ENCODE measurements around the gene PALS2. TPM values are rescaled to one million over a fixed set of nuclear protein-coding genes. Genes with fewer than 3 reads are reported as not detected.

Gene PALS2
- total RNA-seq, 1 donor from 2014 or later, result 34.8 TPM

GRCh38 chr7:24574386-24574785 is 1.1 kb downstream of the PALS2 start:
- no peak for TF ChIP-seq CTCF (IDR thresholded peaks at IDR 0.05)
- Mint-ChIP-seq H3K27me3 (no peaks in the 10 kb centered on the region), H3K9me3 (no peaks in the 10 kb centered on the region), H3K4me3 (peak overlapping the region; percentile 91), H3K4me1 (peaks cover 53% of the 10 kb centered on the region), H3K27ac (peak overlapping the region; percentile 89), H3K36me3 (ENCODE audit: low read depth) (peaks cover 3% of the 10 kb centered on the region)
- ATAC-seq (ENCODE audit: low read depth), result no peak
- CTCF ChIA-PET, result interaction anchor here (0.9 to 1.4 kb wide), 3 partner anchors 12 to 90 kb away, joined by 3 to 6 read pairs (median 3); no protein-coding TSS in a partner anchor
- intact Hi-C loops (cut with micrococcal nuclease), result loop anchor here (1.0 to 10.0 kb wide), 7 partner anchors 145 to 1040 kb away; partner anchors contain the start of genes CYCS, FAM221A and TRA2A
- POLR2A ChIA-PET, result interaction anchor here (0.6 to 1.8 kb wide), 4 partner anchors 145 to 551 kb away, joined by 3 to 5 read pairs (median 4); no protein-coding TSS in a partner anchor
- no peak for DNase-seq

GRCh38 chr7:24574950-24575349 is 1.7 kb downstream of the PALS2 start:
- ChIA-PET POLR2A (interaction anchor here (0.6 to 0.8 kb wide), 2 partner anchors 194 to 544 kb away, joined by 3 to 5 read pairs; no protein-coding TSS in a partner anchor), CTCF (interaction anchor here (0.9 to 2.8 kb wide), 5 partner anchors 11 to 90 kb away, joined by 3 to 18 read pairs (median 6); no protein-coding TSS in a partner anchor)
- no peak overlapping the region for H3K27ac Mint-ChIP-seq
- peaks cover 3% of the 10 kb centered on the region for H3K36me3 Mint-ChIP-seq (ENCODE audit: low read depth)
- peaks cover 57% of the 10 kb centered on the region for H3K4me1 Mint-ChIP-seq
- DNase-seq (no peak), ATAC-seq (ENCODE audit: low read depth) (no peak)
- intact Hi-C loops (cut with micrococcal nuclease), result loop anchor here (1.0 to 10.0 kb wide), 7 partner anchors 144 to 1040 kb away; partner anchors contain the start of genes CYCS, FAM221A and TRA2A
- no peaks in the 10 kb centered on the region for H3K27me3 Mint-ChIP-seq
- H3K4me3 Mint-ChIP-seq, result peak overlapping the region; percentile 91
- TF ChIP-seq CTCF (IDR thresholded peaks at IDR 0.05), result no peak
- no peaks in the 10 kb centered on the region for H3K9me3 Mint-ChIP-seq

- ATAC-seq (ENCODE audit: low read depth) (no peak), DNase-seq (no peak)
- ChIA-PET CTCF (interaction anchor here (1.3 to 2.8 kb wide), 6 partner anchors 9 to 286 kb away, joined by 3 to 18 read pairs (median 4); no protein-coding TSS in a partner anchor), POLR2A (no interaction called here)
- no peak for TF ChIP-seq CTCF (IDR thresholded peaks at IDR 0.05)
- Mint-ChIP-seq H3K36me3 (ENCODE audit: low read depth) (peaks cover 3% of the 10 kb centered on the region), H3K27ac (no peak overlapping the region), H3K4me1 (peaks cover 58% of the 10 kb centered on the region), H3K4me3 (peak overlapping the region; percentile 44), H3K9me3 (no peaks in the 10 kb centered on the region), H3K27me3 (no peaks in the 10 kb centered on the region)
- intact Hi-C loops (cut with micrococcal nuclease), result loop anchor here (1.0 to 10.0 kb wide), 7 partner anchors 11 to 1042 kb away; partner anchors contain the start of genes FAM221A and TRA2A
Observed at GRCh38 chr7:24576171-24577025, 3.1 kb downstream of the PALS2 start.

GRCh38 chr7:24578052-24578451 is 4.8 kb downstream of the PALS2 start:
- H3K4me3 Mint-ChIP-seq, result no peak overlapping the region
- ChIA-PET POLR2A (no interaction called here), CTCF (interaction anchor here (0.8 to 1.2 kb wide), 2 partner anchors 9 to 14 kb away, joined by 3 read pairs; no protein-coding TSS in a partner anchor)
- no peaks in the 10 kb centered on the region for H3K27me3 Mint-ChIP-seq
- intact Hi-C loops (cut with micrococcal nuclease), result loop anchor here (10.0 kb wide), 3 partner anchors 257 to 1043 kb away; partner anchors contain the start of genes FAM221A and TRA2A
- no peaks in the 10 kb centered on the region for H3K9me3 Mint-ChIP-seq
- peaks cover 49% of the 10 kb centered on the region for H3K4me1 Mint-ChIP-seq
- no peak for ATAC-seq (ENCODE audit: low read depth)
- H3K36me3 Mint-ChIP-seq (ENCODE audit: low read depth), result peaks cover 3% of the 10 kb centered on the region
- DNase-seq, result no peak
- no peak for TF ChIP-seq CTCF (IDR thresholded peaks at IDR 0.05)
- no peak overlapping the region for H3K27ac Mint-ChIP-seq
